Astrocyte (in vitro differentiated cells and primary cell): ENCODE data around the gene HRCT1.

ENCODE experiments used
- EZH2 ChIP-seq: IDR thresholded peaks from 2 replicates; pipeline ENCODE4 v1.6.1; 2012; ENCODE audit warnings: mild to moderate bottlenecking, low read length, inconsistent platforms; ENCODE audit not compliant: insufficient read depth
- TF ChIP-seq, protein P1 (sequence below): IDR thresholded peaks from 2 replicates; pipeline ENCODE4 v1.5.1; 2011; ENCODE audit warnings: low read depth, mild to moderate bottlenecking, inconsistent platforms, low read length, moderate library complexity; ENCODE audit not compliant: insufficient read depth

DNA sequence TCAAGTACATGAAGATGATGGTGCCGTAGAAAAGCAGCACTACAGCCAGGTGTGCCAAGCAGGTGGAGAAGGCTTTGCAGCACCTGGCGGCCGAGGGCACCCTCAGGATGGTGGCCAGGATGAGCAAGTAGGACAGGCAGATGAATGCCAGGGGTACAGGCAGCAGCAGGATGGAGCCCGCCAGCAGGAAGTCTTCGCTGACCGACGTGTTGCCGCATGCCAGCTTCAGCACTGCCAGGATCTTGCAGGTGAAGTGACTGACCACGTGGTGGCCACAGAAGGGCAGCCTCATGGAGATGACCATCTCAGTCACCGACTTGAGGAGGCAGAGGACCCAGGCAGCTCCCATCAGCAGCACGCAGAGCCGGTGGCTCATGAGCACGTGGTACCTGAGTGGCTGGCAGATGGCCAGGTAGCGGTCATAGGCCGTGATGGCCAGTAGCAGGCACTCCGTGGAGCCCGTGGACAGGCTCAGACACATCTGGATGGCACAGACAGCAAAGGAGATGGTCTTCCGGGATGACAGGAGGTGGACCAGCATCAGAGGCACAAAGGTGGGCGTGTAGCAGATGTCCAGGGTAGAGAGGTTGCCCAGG lies 36.3 kb upstream of the HRCT1 start:
- TF ChIP-seq, protein P1, sequence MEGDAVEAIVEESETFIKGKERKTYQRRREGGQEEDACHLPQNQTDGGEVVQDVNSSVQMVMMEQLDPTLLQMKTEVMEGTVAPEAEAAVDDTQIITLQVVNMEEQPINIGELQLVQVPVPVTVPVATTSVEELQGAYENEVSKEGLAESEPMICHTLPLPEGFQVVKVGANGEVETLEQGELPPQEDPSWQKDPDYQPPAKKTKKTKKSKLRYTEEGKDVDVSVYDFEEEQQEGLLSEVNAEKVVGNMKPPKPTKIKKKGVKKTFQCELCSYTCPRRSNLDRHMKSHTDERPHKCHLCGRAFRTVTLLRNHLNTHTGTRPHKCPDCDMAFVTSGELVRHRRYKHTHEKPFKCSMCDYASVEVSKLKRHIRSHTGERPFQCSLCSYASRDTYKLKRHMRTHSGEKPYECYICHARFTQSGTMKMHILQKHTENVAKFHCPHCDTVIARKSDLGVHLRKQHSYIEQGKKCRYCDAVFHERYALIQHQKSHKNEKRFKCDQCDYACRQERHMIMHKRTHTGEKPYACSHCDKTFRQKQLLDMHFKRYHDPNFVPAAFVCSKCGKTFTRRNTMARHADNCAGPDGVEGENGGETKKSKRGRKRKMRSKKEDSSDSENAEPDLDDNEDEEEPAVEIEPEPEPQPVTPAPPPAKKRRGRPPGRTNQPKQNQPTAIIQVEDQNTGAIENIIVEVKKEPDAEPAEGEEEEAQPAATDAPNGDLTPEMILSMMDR = no peak
- no peak for TF ChIP-seq EZH2
